ENCODE data around the gene LTC4S. TPM values are rescaled to one million over a fixed set of nuclear protein-coding genes. Genes with fewer than 3 reads are reported as not detected.
A peak's percentile ranks its signal among the peaks of the same experiment; 100 is the strongest.

The LTC4S gene
- total and polyA plus RNA-seq, 2 experiments from 2014 or later: 5.8 to 10.1 TPM

DNA sequence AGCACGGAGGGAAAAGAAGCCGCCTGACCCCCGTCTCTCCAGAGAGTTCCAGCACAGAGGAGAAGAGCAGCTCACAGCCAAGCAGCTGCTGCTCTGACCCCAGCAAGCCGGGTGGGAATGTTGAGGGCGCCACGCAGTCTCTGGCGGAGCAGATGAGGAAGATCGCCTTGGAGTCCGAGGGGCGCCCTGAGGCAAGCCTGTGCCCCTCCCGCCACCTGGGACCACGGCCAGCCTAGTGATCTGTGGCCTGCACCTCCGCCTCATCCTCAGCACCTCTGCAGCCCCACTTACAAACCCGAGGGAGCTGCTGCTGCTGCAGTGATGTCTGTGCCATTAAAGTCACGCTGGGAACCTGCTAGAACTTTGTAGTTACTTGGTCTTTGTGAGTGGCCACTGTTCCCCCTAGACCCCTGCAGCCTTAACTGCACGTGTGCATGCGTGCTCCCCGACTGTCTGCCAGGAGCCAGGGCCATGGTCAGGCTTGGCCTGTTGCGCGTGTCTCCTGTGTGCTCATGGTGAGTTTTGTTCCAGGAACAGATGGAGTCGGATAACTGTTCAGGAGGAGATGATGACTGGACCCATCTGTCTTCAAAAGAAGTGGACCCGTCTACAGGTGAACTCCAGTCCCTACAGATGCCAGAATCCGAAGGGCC, 39.4 kb downstream of the LTC4S start:
- peaks cover 30% of the 10 kb centered on the region for H3K36me3 ChIP-seq (ENCODE audit: insufficient read depth)
- Mint-ChIP-seq H3K4me3 (no peak overlapping the region), H3K27ac (no peak overlapping the region), H3K36me3 (ENCODE audit: low read depth) (peaks cover 98% of the 10 kb centered on the region), H3K27me3 (ENCODE audit: insufficient read depth, low read depth, poor library complexity) (peaks cover 29% of the 10 kb centered on the region), H3K9me3 (peaks cover 11% of the 10 kb centered on the region), H3K4me1 (peaks cover 15% of the 10 kb centered on the region)
- TF ChIP-seq POLR2AphosphoS5 (IDR thresholded peaks at IDR 0.05; ENCODE audit: low read depth) (0 out of 2 replicates have a peak, but pooled peaks have one; percentile 22), CTCF (conservative IDR thresholded peaks at IDR 0.05; ENCODE audit: low read depth in 2 of 2) (no peak), CREB1 (CRISPR knock-in tag; IDR thresholded peaks at IDR 0.05; ENCODE audit: low read depth) (no peak), NANOG (IDR thresholded peaks at IDR 0.05; ENCODE audit: borderline replicate concordance) (no peak), ZNF331 (CRISPR knock-in tag; IDR thresholded peaks at IDR 0.05; ENCODE audit: low read depth) (no peak)
- TF ChIP-seq, protein P1, sequence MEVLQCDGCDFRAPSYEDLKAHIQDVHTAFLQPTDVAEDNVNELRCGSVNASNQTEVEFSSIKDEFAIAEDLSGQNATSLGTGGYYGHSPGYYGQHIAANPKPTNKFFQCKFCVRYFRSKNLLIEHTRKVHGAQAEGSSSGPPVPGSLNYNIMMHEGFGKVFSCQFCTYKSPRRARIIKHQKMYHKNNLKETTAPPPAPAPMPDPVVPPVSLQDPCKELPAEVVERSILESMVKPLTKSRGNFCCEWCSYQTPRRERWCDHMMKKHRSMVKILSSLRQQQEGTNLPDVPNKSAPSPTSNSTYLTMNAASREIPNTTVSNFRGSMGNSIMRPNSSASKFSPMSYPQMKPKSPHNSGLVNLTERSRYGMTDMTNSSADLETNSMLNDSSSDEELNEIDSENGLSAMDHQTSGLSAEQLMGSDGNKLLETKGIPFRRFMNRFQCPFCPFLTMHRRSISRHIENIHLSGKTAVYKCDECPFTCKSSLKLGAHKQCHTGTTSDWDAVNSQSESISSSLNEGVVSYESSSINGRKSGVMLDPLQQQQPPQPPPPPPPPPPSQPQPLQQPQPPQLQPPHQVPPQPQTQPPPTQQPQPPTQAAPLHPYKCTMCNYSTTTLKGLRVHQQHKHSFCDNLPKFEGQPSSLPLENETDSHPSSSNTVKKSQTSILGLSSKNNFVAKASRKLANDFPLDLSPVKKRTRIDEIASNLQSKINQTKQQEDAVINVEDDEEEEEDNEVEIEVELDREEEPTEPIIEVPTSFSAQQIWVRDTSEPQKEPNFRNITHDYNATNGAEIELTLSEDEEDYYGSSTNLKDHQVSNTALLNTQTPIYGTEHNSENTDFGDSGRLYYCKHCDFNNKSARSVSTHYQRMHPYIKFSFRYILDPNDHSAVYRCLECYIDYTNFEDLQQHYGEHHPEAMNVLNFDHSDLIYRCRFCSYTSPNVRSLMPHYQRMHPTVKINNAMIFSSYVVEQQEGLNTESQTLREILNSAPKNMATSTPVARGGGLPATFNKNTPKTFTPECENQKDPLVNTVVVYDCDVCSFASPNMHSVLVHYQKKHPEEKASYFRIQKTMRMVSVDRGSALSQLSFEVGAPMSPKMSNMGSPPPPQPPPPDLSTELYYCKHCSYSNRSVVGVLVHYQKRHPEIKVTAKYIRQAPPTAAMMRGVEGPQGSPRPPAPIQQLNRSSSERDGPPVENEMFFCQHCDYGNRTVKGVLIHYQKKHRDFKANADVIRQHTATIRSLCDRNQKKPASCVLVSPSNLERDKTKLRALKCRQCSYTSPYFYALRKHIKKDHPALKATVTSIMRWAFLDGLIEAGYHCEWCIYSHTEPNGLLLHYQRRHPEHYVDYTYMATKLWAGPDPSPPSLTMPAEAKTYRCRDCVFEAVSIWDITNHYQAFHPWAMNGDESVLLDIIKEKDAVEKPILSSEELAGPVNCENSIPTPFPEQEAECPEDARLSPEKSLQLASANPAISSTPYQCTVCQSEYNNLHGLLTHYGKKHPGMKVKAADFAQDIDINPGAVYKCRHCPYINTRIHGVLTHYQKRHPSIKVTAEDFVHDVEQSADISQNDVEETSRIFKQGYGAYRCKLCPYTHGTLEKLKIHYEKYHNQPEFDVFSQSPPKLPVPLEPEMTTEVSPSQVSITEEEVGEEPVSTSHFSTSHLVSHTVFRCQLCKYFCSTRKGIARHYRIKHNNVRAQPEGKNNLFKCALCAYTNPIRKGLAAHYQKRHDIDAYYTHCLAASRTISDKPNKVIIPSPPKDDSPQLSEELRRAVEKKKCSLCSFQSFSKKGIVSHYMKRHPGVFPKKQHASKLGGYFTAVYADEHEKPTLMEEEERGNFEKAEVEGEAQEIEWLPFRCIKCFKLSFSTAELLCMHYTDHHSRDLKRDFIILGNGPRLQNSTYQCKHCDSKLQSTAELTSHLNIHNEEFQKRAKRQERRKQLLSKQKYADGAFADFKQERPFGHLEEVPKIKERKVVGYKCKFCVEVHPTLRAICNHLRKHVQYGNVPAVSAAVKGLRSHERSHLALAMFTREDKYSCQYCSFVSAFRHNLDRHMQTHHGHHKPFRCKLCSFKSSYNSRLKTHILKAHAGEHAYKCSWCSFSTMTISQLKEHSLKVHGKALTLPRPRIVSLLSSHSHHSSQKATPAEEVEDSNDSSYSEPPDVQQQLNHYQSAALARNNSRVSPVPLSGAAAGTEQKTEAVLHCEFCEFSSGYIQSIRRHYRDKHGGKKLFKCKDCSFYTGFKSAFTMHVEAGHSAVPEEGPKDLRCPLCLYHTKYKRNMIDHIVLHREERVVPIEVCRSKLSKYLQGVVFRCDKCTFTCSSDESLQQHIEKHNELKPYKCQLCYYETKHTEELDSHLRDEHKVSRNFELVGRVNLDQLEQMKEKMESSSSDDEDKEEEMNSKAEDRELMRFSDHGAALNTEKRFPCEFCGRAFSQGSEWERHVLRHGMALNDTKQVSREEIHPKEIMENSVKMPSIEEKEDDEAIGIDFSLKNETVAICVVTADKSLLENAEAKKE (CRISPR knock-in tag; IDR thresholded peaks at IDR 0.05): no peak
- no peak overlapping the region for H3K4me2 ChIP-seq
- ATAC-seq (no peak), DNase-seq (ENCODE audit: low spot score) (no peak)
- H3K4me3 ChIP-seq: no peak overlapping the region
- no peak overlapping the region for H2AFZ ChIP-seq
- no peaks in the 10 kb centered on the region for H3K9me2 ChIP-seq (ENCODE audit: insufficient read depth)
- no peaks in the 10 kb centered on the region for H3K79me2 ChIP-seq (replicated peaks; ENCODE audit: insufficient read depth)
- H4K20me1 ChIP-seq (replicated peaks; ENCODE audit: insufficient read depth): peaks cover 20% of the 10 kb centered on the region
- H3K27ac ChIP-seq (ENCODE audit: low read depth): no peak overlapping the region
- peaks cover 25% of the 10 kb centered on the region for H3F3A ChIP-seq (replicated peaks; ENCODE audit: low read depth)
- peaks cover 18% of the 10 kb centered on the region for H3K4me1 ChIP-seq (ENCODE audit: insufficient read depth)
- no peaks in the 10 kb centered on the region for H3K27me3 ChIP-seq (ENCODE audit: insufficient read depth)
